Midbrain (tissue), 1 donor: Measurements from ENCODE around the gene ZNF536.
"Not testable (repeated sequence)": the region's sequence is repeated elsewhere in the genome, so short reads cannot be mapped to it uniquely, and the experiment has no call there.

Experiments
- DNase-seq: peaks from one replicate; lab custom pipeline; 2025; lab: John Stamatoyannopoulos, UW

The ZNF536 gene

GRCh38 chr19:30388819-30389218 lies 16.6 kb downstream of the ZNF536 start:
- DNase-seq = no peak

- no peak for DNase-seq
Measured at GRCh38 chr19:30390356-30390988, 18.3 kb downstream of the ZNF536 start.

- DNase-seq = no peak
Measured at GRCh38 chr19:30391052-30391451, 18.9 kb downstream of the ZNF536 start.

GRCh38 chr19:30391554-30392551 lies 19.7 kb downstream of the ZNF536 start:
- no peak for DNase-seq

GRCh38 chr19:30393046-30393445 lies 20.9 kb downstream of the ZNF536 start:
- no peak for DNase-seq

- DNase-seq = no peak
Measured at GRCh38 chr19:30393729-30394480, 21.7 kb downstream of the ZNF536 start.

- no peak for DNase-seq
Measured at GRCh38 chr19:30394481-30395151, 22.4 kb downstream of the ZNF536 start.

- no peak for DNase-seq
Measured at GRCh38 chr19:30395283-30395682, 23.1 kb downstream of the ZNF536 start.

- DNase-seq = not testable (repeated sequence)
Measured at GRCh38 chr19:30398539-30398938, 26.4 kb downstream of the ZNF536 start.

GRCh38 chr19:30401956-30402355 lies 29.8 kb downstream of the ZNF536 start:
- no peak for DNase-seq

- DNase-seq = no peak
Measured at GRCh38 chr19:30402436-30403202, 30.4 kb downstream of the ZNF536 start.

- DNase-seq = no peak
Measured at GRCh38 chr19:30403203-30403985, 31.2 kb downstream of the ZNF536 start.

- DNase-seq = peak; percentile 73
Measured at GRCh38 chr19:30406220-30407067, 34.3 kb downstream of the ZNF536 start.

GRCh38 chr19:30407068-30407709 lies 35.0 kb downstream of the ZNF536 start:
- DNase-seq = no peak

- no peak for DNase-seq
Measured at GRCh38 chr19:30408734-30409301, 36.6 kb downstream of the ZNF536 start.

- no peak for DNase-seq
Measured at GRCh38 chr19:30411714-30412113, 39.5 kb downstream of the ZNF536 start.

GRCh38 chr19:30416375-30416774 lies 44.2 kb downstream of the ZNF536 start:
- no peak for DNase-seq

- DNase-seq = not testable (repeated sequence)
Measured at GRCh38 chr19:30417166-30417565, 45.0 kb downstream of the ZNF536 start.
